Adrenal gland (tissue), 5 donors: ENCODE measurements around the gene RIMS3.

Source experiments
- POLR2A ChIP-seq, 2 donors: fragments of 450-650 bp; IDR thresholded peaks; one replicate each; pipeline ENCODE4 v1.6.1; 2017; ENCODE audit warnings: antibody characterized with exemption in 2 of 2, mild to moderate bottlenecking in 2 of 2, moderate library complexity in 1 of 2
- TF ChIP-seq, protein P1 (sequence below), 6 experiments: fragments of 450-650 bp in 4 of 6; fragments of 200-600 bp in 2 of 6; sonication (generic) in 1 of 6; IDR thresholded peaks; 1 replicate in 5 of 6; 2 replicates in 1 of 6; pipeline versions ENCODE4 v1.5.1 to v1.8.0; 2016 to 2021; ENCODE audit warnings: antibody characterized with exemption in 6 of 6, mild to moderate bottlenecking in 2 of 6, moderate library complexity in 1 of 6
- donor health status: DM: no; HTN: no; CAD: no.

DNA sequence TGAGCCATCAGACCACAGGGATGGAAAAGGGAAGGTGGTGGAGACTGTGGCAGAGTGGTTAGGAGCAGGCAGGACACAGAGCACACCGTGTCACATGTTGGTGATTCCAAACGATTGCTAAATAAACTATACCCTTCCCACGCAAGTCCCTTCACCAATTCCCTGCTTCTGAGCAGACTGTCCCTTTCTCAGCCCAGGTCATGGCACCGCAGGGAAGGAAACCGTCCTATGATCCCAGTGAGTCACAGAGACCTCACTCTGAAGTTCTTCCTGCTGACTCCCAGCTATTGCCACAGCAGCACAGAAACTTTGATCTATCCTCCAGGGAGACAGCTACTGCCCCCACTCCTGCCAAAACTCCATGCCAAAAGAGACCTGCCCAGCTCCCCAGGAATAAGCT, 19.2 kb downstream of the RIMS3 start:
- TF ChIP-seq, protein P1, sequence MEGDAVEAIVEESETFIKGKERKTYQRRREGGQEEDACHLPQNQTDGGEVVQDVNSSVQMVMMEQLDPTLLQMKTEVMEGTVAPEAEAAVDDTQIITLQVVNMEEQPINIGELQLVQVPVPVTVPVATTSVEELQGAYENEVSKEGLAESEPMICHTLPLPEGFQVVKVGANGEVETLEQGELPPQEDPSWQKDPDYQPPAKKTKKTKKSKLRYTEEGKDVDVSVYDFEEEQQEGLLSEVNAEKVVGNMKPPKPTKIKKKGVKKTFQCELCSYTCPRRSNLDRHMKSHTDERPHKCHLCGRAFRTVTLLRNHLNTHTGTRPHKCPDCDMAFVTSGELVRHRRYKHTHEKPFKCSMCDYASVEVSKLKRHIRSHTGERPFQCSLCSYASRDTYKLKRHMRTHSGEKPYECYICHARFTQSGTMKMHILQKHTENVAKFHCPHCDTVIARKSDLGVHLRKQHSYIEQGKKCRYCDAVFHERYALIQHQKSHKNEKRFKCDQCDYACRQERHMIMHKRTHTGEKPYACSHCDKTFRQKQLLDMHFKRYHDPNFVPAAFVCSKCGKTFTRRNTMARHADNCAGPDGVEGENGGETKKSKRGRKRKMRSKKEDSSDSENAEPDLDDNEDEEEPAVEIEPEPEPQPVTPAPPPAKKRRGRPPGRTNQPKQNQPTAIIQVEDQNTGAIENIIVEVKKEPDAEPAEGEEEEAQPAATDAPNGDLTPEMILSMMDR (IDR thresholded peaks at IDR 0.05), result no peak
- no peak for TF ChIP-seq POLR2A (IDR thresholded peaks at IDR 0.05)
